Endothelial cell of umbilical vein (primary cell): Measurements from ENCODE around the gene MARF1. TPM values are rescaled to one million over a fixed set of nuclear protein-coding genes. Genes with fewer than 3 reads are reported as not detected.

Source experiments
- BruUV-seq: library from RNA; stranded (reverse); fragments of 400-500 nt; replicated peaks from 2 replicates; lab custom pipeline; 2021; lab: Mats Ljungman, UMichigan
- CTCF ChIA-PET: fragments of 300-600, 350-600 bp; sonication (Branson Sonifier 250); formaldehyde crosslinking; loops from one replicate; lab custom pipeline; 2021; ENCODE audit warnings: antibody characterized with exemption, inconsistent platforms; lab: Charles Lee
- POLR2A ChIA-PET: fragments of 300-600, 350-600 bp; sonication (Branson Sonifier 250); formaldehyde crosslinking; loops from one replicate; lab custom pipeline; 2021; ENCODE audit warnings: antibody characterized with exemption, inconsistent platforms; lab: Charles Lee
- DNase-seq: peaks from one replicate; pipeline ENCODE4 v3.0.0-alpha.2; 2011; ENCODE audit warnings: low read depth, low spot score
- FAIRE-seq: peaks from 2 replicates; lab custom pipeline; 2011; peaks lifted over from hg19 to GRCh38; lab: Jason Lieb, UNC
- H2AFZ ChIP-seq: 2 replicates; pipeline ENCODE4 v1.6.0; 2012; ENCODE audit warnings: low read depth, low read length, control low read depth, inconsistent platforms
- H3K27ac ChIP-seq: 2 replicates; pipeline ENCODE4 v1.5.1; 2011; ENCODE audit warnings: low read depth, mild to moderate bottlenecking, control low read depth, low read length, moderate library complexity; ENCODE audit not compliant: insufficient read depth
- H3K27me3 ChIP-seq, 2 experiments: 2 replicates each; pipeline versions ENCODE4 v1.6.0 to v1.6.1; 2011; ENCODE audit warnings: low read length in 2 of 2, mixed read lengths in 1 of 2; ENCODE audit not compliant: control insufficient read depth in 2 of 2, insufficient read depth in 2 of 2
- H3K36me3 ChIP-seq, 2 experiments: 2 replicates in 1 of 2; 3 replicates in 1 of 2; pipeline ENCODE4 v1.5.1; 2011; ENCODE audit warnings: low read length in 2 of 2, mild to moderate bottlenecking in 1 of 2, moderate library complexity in 1 of 2; ENCODE audit not compliant: control insufficient read depth in 2 of 2, insufficient read depth in 2 of 2; ENCODE audit errors: extremely low read depth in 1 of 2
- H3K4me1 ChIP-seq: 3 replicates; pipeline ENCODE4 v1.5.1; 2011; ENCODE audit warnings: mild to moderate bottlenecking, low read length; ENCODE audit not compliant: control insufficient read depth, insufficient read depth; ENCODE audit errors: extremely low read depth
- H3K4me2 ChIP-seq: 2 replicates; pipeline ENCODE4 v1.6.1; 2011; ENCODE audit warnings: low read length, control low read depth, mixed read lengths; ENCODE audit not compliant: insufficient read depth
- H3K4me3 ChIP-seq, 3 experiments: fragments of 200-600 bp in 1 of 3; sonication (generic), shearing (Covaris generic) in 1 of 3; replicated peaks in 1 of 3; 2 replicates each; pipeline ENCODE4 v1.5.1; 2011 to 2016; ENCODE audit warnings: control low read depth in 3 of 3, low read length in 3 of 3, mild to moderate bottlenecking in 2 of 3, inconsistent platforms in 1 of 3, low read depth in 1 of 3, moderate library complexity in 1 of 3; ENCODE audit not compliant: insufficient read depth in 1 of 3
- H3K79me2 ChIP-seq: 2 replicates; pipeline ENCODE4 v1.6.0; 2012; ENCODE audit warnings: low read length, inconsistent platforms; ENCODE audit not compliant: control insufficient read depth, insufficient read depth
- H3K9ac ChIP-seq: replicated peaks from 2 replicates; pipeline ENCODE3; 2011; ENCODE audit warnings: low read length, control low read depth; ENCODE audit not compliant: insufficient read depth; ENCODE audit errors: extremely low read depth
- H3K9me1 ChIP-seq: replicated peaks from 3 replicates; pipeline ENCODE4 v1.6.0; 2011; ENCODE audit warnings: mild to moderate bottlenecking, low read length; ENCODE audit not compliant: control insufficient read depth, insufficient read depth; ENCODE audit errors: extremely low read depth
- H3K9me3 ChIP-seq: replicated peaks from 2 replicates; pipeline ENCODE4 v1.5.1; 2012; ENCODE audit warnings: low read length, inconsistent platforms; ENCODE audit not compliant: control insufficient read depth, insufficient read depth
- H4K20me1 ChIP-seq: replicated peaks from 2 replicates; pipeline ENCODE3; 2011; ENCODE audit warnings: mild to moderate bottlenecking, low read length; ENCODE audit not compliant: control insufficient read depth, insufficient read depth; ENCODE audit errors: extremely low read depth
- EZH2 ChIP-seq: IDR thresholded peaks from 2 replicates; pipeline ENCODE4 v1.6.1; 2012; ENCODE audit warnings: borderline replicate concordance, low read depth, mild to moderate bottlenecking, moderate library complexity, low read length, inconsistent platforms; ENCODE audit not compliant: severe bottlenecking
- FOS ChIP-seq: IDR thresholded peaks from 2 replicates; pipeline ENCODE4 v1.6.1; 2011; ENCODE audit warnings: mild to moderate bottlenecking, low read length, moderate library complexity, borderline replicate concordance; ENCODE audit not compliant: insufficient read depth
- GATA2 ChIP-seq: IDR thresholded peaks from 2 replicates; pipeline ENCODE4 v1.7.0; 2011; ENCODE audit warnings: low read depth, mild to moderate bottlenecking, moderate library complexity, mixed read lengths, low read length; ENCODE audit not compliant: insufficient read length, insufficient read depth
- JUN ChIP-seq: IDR thresholded peaks from 2 replicates; pipeline ENCODE4 v1.6.1; 2011; ENCODE audit warnings: borderline replicate concordance, low read depth; ENCODE audit not compliant: insufficient read length, insufficient read depth
- MYC ChIP-seq: IDR thresholded peaks from one replicate; pipeline ENCODE4 v1.6.1; 2011; ENCODE audit warnings: mild to moderate bottlenecking, low read depth, low read length
- POLR2A ChIP-seq: IDR thresholded peaks from 2 replicates; pipeline ENCODE4 v1.6.1; 2012; ENCODE audit warnings: low read depth, mild to moderate bottlenecking, control low read depth, low read length
- POLR2AphosphoS5 ChIP-seq: IDR thresholded peaks from 2 replicates; pipeline ENCODE4 v1.6.1; 2012; ENCODE audit warnings: low read depth, mild to moderate bottlenecking, control low read depth, low read length, moderate library complexity; ENCODE audit not compliant: insufficient read depth
- dilution Hi-C: fragments of 300-500 bp; cut with MboI; formaldehyde crosslinking; loops from one replicate; pipeline ENCODE4 v1.15.0; 2019; ENCODE audit warnings: low sequenced_read_pairs; ENCODE audit not compliant: extremely low pct_ligation_motif_present
- intact Hi-C: fragments of 100-400 bp; cut with micrococcal nuclease; formaldehyde crosslinking; loops from one replicate; pipeline ENCODE4 v1.10.0; 2022
- polyA plus RNA-seq, 4 experiments: library from polyadenylated mRNA; depleted of rRNA in 3 of 4; stranded (reverse) in 3 of 4; unstranded in 1 of 4; fragments of >200 nt; gene quantifications; 2 replicates each; pipeline versions ENCODE4 v1.2.1 to v1.2.3, GENCODE V29; 2011 to 2012; ENCODE audit warnings: missing spikeins in 1 of 4
- total RNA-seq: library from RNA; stranded (reverse); gene quantifications from 2 replicates; pipeline ENCODE4 v1.2.3, GENCODE V29; 2021
- TF ChIP-seq, protein P1 (sequence below), 2 donors: IDR thresholded peaks; 1 replicate in 1 of 2; 2 replicates in 1 of 2; pipeline ENCODE4 v1.5.1; 2011; ENCODE audit warnings: low read length in 2 of 2, mild to moderate bottlenecking in 2 of 2, moderate library complexity in 2 of 2, control low read depth in 1 of 2, inconsistent platforms in 1 of 2, low read depth in 1 of 2; ENCODE audit not compliant: insufficient read depth in 1 of 2; ENCODE audit errors: extremely low read depth in 1 of 2
- TF ChIP-seq, protein P2 (sequence below): IDR thresholded peaks from 2 replicates; pipeline ENCODE4 v1.6.1; 2011; ENCODE audit not compliant: insufficient read depth, insufficient read length

MARF1 gene
- total and polyA plus RNA-seq, 2 donors (not counting 3 experiments of a cell fraction or from before 2014, with no cell fraction given), result 14.6 to 58.5 TPM

GRCh38 chr16:15665107-15665506 is 22.2 kb upstream of the MARF1 start:
- no peak for DNase-seq

DNA sequence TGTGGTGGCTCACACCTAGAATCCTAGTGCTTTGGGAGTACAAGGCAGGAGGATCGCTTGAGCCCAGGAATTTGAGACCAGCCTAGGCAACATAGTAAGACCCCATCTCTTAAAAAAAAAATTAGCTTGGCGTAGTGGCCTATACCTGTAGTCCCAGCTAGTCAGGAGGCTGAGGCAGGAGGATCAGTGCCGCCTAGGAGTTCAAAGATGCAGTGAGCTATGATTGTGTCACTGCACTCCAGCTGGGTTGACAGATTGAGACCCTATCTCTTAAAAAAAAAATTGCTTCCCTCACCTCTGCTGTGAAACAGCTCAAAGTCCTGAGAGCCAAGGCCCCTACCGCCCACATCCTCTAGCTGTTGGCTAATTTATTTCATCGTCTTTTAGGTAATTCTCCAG is 17.2 kb upstream of the MARF1 start:
- no peak for DNase-seq
- Histone ChIP-seq H4K20me1 (no peaks in the 10 kb centered on the region), H3K4me3 (no peak overlapping the region), H3K27ac (no peak overlapping the region), H3K9me3 (no peaks in the 10 kb centered on the region), H3K4me2 (no peak overlapping the region), H3K9me1 (no peaks in the 10 kb centered on the region), H3K4me1 (no peaks in the 10 kb centered on the region), H3K9ac (no peak overlapping the region), H3K36me3 (peaks cover 0 to 6% of the 10 kb centered on the region in 2 experiments), H3K79me2 (peaks cover 62% of the 10 kb centered on the region), H2AFZ (no peak overlapping the region), H3K27me3 (no peaks in the 10 kb centered on the region)
- intact Hi-C loops, result no loop called here
- dilution Hi-C loops, result no loop called here
- TF ChIP-seq MYC, result no peak
- TF ChIP-seq GATA2, result no peak
- no peak for TF ChIP-seq POLR2A
- TF ChIP-seq FOS, result no peak
- no peak for TF ChIP-seq JUN
- no peak for TF ChIP-seq EZH2
- TF ChIP-seq, protein P1, sequence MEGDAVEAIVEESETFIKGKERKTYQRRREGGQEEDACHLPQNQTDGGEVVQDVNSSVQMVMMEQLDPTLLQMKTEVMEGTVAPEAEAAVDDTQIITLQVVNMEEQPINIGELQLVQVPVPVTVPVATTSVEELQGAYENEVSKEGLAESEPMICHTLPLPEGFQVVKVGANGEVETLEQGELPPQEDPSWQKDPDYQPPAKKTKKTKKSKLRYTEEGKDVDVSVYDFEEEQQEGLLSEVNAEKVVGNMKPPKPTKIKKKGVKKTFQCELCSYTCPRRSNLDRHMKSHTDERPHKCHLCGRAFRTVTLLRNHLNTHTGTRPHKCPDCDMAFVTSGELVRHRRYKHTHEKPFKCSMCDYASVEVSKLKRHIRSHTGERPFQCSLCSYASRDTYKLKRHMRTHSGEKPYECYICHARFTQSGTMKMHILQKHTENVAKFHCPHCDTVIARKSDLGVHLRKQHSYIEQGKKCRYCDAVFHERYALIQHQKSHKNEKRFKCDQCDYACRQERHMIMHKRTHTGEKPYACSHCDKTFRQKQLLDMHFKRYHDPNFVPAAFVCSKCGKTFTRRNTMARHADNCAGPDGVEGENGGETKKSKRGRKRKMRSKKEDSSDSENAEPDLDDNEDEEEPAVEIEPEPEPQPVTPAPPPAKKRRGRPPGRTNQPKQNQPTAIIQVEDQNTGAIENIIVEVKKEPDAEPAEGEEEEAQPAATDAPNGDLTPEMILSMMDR (IDR thresholded peaks at IDR 0.05; ENCODE audit: extremely low read depth in 1 of 2, insufficient read depth in 1 of 2, low read depth in 1 of 2, low read length in 2 of 2), result no peak
- TF ChIP-seq, protein P2, sequence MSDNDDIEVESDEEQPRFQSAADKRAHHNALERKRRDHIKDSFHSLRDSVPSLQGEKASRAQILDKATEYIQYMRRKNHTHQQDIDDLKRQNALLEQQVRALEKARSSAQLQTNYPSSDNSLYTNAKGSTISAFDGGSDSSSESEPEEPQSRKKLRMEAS, result no peak
- no peak for TF ChIP-seq POLR2AphosphoS5
- POLR2A ChIA-PET, result no interaction called here
- BruUV-seq, result no TSS peak
- CTCF ChIA-PET, result interaction anchor here (1.3 kb wide), 1 partner anchor 10 kb away, joined by 5 read pairs; no protein-coding TSS in a partner anchor
- no peak for FAIRE-seq

More at GRCh38 chr16:15665107-15665506, 22.2 kb upstream of the MARF1 start:
- Histone ChIP-seq H3K79me2 (peaks cover 26% of the 10 kb centered on the region), H3K4me3 (no peak overlapping the region), H3K36me3 (peaks cover 13 to 26% of the 10 kb centered on the region in 2 experiments), H3K4me2 (no peak overlapping the region), H3K4me1 (no peaks in the 10 kb centered on the region), H3K9ac (no peak overlapping the region), H3K27ac (no peak overlapping the region), H3K27me3 (no peaks in the 10 kb centered on the region), H3K9me3 (no peaks in the 10 kb centered on the region), H4K20me1 (no peaks in the 10 kb centered on the region), H2AFZ (no peak overlapping the region), H3K9me1 (no peaks in the 10 kb centered on the region)
- intact Hi-C loops, result no loop called here
- no peak for FAIRE-seq
- CTCF ChIA-PET, result interaction anchor here (0.9 kb wide), 1 partner anchor 36 kb away, joined by 3 read pairs; no protein-coding TSS in a partner anchor
- POLR2A ChIA-PET, result no interaction called here
- TF ChIP-seq, protein P1 (IDR thresholded peaks at IDR 0.05; ENCODE audit: extremely low read depth in 1 of 2, insufficient read depth in 1 of 2, low read depth in 1 of 2, low read length in 2 of 2), result no peak
- no peak for TF ChIP-seq POLR2A
- dilution Hi-C loops, result no loop called here
- BruUV-seq, result no TSS peak
